Activated CD4-positive, alpha-beta T cell treated with anti-CD3 and anti-CD28 coated beads, Interleukin-2, amount 50 U/mL, for 1 hour (primary cell): Measurements from ENCODE around the gene MYCBPAP.

Experiments used
- DNase-seq: peaks from one replicate; pipeline ENCODE4 v3.0.0-alpha.2; 2020

MYCBPAP gene

GRCh38 chr17:50540560-50541401 is 32.5 kb downstream of the MYCBPAP start:
- no peak for DNase-seq

- DNase-seq, result no peak
These were observed 33.1 kb downstream of the MYCBPAP start for GRCh38 chr17:50541402-50541715.

- peak; percentile 75 for DNase-seq
These were observed 33.8 kb downstream of the MYCBPAP start for GRCh38 chr17:50541716-50542688.

GRCh38 chr17:50542795-50543774 is 34.8 kb downstream of the MYCBPAP start:
- no peak for DNase-seq

GRCh38 chr17:50544516-50544915 is 36.3 kb downstream of the MYCBPAP start:
- DNase-seq, result no peak

GRCh38 chr17:50545311-50545710 is 37.1 kb downstream of the MYCBPAP start:
- no peak for DNase-seq

DNA sequence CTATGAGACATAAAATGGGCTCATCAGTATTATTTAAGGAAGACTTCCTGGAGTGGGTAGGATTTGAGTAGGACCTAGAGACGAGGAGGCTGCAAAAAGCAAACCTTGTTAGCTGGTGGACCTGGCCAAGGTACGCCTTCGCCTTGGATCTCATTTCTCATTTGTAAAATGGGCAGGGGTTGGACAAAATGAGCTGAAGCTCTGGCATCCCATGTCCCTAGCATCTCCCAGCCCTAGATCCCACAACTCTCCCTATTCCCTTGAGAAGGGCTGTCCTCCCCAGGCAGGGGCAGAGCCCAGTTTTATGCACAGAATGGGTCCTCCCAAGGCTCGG is 38.4 kb downstream of the MYCBPAP start:
- DNase-seq, result no peak

- peak; percentile 80 for DNase-seq
These were observed 38.9 kb downstream of the MYCBPAP start, which contains the start of gene SPATA20 for GRCh38 chr17:50547035-50547735. Gene SPATA20 (plus strand): TSS chr17:50547174. CDS start chr17:50547209, 35 bp downstream.

- DNase-seq, result no peak
These were observed 39.5 kb downstream of the MYCBPAP start for GRCh38 chr17:50547736-50548083.

DNA sequence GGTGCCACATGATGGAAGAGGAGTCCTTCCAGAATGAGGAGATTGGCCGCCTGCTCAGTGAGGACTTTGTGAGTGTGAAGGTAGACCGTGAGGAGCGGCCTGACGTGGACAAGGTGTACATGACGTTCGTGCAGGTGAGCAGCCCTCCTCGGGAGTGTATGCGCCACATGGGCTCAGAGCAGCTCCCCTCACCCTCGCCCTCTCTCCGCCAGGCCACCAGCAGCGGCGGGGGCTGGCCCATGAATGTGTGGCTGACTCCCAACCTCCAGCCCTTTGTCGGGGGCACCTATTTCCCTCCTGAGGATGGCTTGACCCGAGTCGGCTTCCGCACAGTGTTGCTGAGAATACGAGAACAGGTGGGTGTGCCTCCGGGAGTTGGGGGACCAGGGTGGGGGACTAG is 40.6 kb downstream of the MYCBPAP start:
- DNase-seq, result no peak

DNA sequence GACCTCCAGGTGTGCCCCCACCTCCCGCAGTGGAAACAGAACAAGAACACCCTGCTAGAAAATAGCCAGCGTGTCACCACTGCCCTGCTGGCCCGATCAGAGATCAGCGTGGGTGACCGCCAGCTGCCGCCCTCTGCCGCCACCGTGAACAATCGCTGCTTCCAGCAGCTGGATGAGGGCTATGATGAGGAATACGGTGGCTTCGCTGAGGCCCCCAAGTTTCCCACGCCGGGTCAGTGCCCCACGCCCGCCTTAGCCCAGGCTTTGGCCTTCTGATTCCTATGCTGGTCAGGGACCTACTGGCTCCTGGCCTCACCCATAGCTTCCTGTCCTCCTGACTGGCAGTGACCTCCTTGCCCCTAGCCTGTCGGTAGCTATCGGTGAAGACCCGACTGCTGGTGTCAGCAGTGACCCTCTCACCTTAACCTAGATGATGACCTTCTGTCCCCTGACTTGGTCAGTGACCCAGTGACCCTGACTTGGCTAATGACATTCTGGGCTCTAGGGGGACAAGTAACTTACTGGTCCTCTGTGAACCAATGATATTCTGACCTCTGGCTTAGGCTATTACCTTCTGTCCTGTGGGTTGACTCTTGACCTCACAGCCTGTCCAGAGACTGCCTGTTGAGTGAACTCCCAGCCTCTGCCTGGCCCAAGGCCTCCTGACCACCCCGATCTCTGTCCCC is 41.2 kb downstream of the MYCBPAP start:
- DNase-seq, result no peak

DNA sequence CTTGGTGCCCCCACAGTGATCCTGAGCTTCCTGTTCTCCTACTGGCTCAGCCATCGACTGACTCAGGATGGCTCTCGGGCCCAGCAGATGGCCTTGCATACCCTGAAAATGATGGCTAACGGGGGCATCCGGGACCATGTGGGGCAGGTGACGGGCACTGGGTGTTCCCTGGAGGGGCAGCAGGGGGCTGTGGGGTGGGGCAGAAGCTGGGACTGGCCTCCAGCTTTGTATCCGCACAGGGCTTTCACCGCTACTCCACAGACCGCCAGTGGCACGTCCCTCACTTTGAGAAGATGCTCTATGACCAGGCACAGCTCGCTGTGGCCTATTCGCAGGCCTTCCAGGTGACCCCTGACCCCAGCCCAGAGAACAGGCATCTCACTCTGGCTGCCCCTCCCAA is 41.7 kb downstream of the MYCBPAP start:
- no peak for DNase-seq

- no peak for DNase-seq
These were observed 42.6 kb downstream of the MYCBPAP start for GRCh38 chr17:50550661-50551432.

DNA sequence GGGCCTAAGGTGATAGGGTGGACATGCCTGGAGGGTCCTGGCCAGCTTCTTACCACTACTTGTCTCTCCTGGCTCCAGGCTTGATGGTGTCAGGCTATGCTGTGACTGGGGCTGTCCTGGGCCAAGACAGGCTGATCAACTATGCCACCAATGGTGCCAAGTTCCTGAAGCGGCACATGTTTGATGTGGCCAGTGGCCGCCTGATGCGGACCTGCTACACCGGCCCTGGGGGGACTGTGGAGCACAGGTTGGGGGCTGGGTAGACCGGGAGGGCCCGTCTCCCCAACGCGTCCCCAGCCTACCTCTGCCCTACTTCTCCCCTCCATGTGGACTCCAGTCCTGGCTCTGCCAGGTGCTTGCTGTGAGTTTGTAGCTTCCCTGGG is 43.2 kb downstream of the MYCBPAP start:
- no peak for DNase-seq

GRCh38 chr17:50551884-50552283 is 43.6 kb downstream of the MYCBPAP start:
- no peak for DNase-seq

GRCh38 chr17:50554201-50554600 is 46.0 kb downstream of the MYCBPAP start:
- no peak for DNase-seq

DNA sequence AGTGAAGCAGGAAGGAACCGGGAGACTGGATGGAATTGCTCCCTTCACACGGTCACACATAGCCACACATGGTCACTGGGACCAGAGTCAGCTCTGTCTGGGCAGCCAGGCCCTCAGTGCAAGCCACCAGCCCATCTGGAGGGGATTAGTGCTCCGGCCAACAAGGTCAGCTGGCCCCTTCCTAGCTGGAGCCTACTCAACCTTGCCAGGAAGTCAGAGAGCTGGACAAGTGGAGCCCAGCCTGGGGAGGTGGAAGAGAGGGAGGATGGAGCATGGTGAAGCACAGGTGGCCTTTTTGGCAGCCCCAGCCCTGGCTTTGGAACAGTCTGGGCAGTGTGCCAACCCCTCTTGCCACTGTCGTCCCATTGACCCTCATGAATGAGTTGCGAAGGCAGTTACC is 48.6 kb downstream of the MYCBPAP start:
- no peak for DNase-seq

GRCh38 chr17:50557630-50558029 is 49.4 kb downstream of the MYCBPAP start:
- no peak for DNase-seq

- no peak for DNase-seq
These were observed 49.9 kb downstream of the MYCBPAP start for GRCh38 chr17:50558091-50558490.

GRCh38 chr17:50558581-50558940 is 50.3 kb downstream of the MYCBPAP start:
- DNase-seq, result no peak
